NCI-H82 treated with DMSO at 0.1 percent for 48 hours (cell line): Measurements from ENCODE around the gene CHL1.

Experiments used
- DNase-seq: peaks from one replicate; lab custom pipeline; 2025; ENCODE audit not compliant: unreplicated experiment; lab: John Stamatoyannopoulos, UW

Gene CHL1

DNA sequence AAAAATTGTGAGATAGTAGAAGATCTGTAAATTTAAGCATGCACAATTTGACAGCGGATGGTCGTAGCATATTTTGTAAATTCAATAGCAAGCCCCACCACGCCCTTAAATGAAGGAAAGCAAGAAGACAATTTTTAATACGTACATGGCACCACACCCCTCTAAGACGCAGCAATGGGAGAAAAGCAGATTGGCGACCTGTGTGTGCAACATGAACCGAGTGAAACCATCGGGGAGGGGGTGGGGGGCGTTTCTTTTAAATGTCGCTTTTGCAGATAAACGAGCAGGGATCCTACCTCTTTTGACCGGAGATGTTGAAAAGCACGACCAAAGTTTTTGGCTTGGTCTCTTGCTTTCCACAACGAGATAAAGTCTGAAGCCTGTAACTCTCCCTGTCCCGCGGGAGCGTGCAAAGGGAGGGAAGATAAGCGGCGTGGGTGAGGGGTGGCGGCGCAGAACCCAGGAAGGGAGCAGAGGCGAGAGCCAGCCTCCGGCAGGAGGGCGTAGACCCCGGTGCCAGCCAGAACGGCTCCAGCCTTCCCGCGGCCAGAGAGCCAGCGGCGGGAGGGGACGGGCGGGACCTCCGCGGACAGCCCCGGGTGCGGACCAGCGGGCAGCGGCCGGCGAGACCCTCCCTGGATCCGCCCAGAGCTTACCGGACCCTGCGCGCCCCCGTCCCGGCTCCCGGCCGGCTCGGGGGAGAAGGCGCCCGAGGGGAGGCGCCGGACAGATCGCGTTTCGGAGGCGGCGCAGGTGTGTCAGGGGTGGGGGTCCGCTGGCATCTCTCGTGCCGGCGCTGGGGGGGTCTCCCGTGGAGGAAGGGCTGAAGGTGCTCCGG is at the start of gene CHL1:
CHL1 (plus strand) TSS at position 453 of the 838 bp plus-strand sequence. CDS start 123,014 bp downstream, outside the sequence.
- no peak for DNase-seq

- no peak for DNase-seq
Measured at GRCh38 chr3:151614-152189, 44.9 kb upstream of the CHL1 start.

DNA sequence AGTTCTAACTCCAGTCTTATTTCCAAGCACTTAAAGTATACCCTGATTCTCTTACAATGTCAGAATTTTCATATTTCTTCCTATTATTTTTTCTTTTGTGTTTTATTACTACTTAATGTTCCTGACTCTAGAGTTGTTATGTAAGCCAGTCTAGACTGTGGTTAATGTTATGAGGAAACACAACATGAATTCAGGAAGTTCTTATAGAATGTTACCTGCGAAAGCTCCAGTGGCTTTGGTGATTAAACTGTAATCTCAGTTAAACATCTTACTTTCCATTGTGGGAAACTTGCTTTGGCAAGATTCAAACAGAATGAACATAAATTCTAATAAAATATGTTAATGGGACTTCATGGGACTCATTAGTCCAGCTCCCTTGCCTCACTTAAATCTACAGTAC is 36.6 kb upstream of the CHL1 start:
- DNase-seq = no peak

DNA sequence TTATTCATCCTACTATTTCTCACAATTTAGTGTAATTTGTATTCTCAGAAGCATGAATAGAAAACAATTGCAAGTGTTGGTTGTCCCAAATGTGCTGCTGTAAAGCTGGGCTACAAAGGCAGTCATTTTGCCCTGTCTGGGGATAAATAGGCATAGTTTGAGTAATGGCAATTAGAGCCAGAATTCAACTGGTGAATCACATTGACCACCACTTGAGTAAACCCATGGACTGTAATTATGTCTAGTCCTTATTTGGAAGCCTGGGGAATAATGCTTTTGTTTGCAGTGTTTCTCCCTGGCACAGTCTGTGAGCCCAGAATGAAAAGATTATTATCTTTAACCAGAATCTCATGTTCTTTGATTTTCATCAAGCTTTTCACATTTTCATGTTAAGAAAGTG is 30.5 kb upstream of the CHL1 start:
- DNase-seq = no peak

DNA sequence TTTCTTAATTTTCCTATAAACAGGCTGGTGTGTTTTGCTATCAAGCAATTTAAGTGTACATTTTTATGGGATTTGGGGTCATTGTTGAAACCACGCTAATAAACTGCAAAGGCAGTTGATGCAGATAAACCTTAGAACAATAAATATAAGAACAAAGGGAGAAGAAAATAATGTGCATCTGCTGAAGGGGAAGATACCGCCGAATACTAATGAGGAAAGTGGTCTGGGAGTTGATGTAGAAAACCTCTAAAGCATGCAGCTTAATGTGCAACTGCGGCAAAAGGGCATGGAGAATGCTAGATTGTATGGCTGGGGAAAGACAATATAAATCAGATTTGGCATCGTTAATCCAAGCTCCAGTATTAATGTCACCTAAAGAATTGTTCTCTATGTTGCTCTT is 29.8 kb upstream of the CHL1 start:
- DNase-seq = no peak

DNA sequence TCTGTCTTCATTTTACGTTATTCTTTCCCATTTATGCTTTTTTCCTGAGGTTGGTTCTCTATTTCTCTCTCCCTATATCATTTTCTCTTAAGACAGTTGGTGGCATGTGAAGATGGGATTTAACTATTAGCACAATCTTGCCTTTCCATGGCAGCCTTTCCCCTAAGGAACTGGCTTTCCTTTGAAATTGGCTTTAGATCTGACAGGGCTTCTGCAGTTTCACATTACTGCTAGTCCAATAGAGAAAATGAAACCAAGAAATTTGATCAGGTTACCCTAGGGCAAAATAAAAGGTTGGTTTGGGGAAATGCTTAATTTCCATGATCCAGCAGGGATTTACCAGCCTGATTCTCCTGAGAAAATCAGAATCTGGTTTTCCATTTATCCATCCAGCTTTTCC is 22.7 kb upstream of the CHL1 start:
- DNase-seq = no peak

- no peak for DNase-seq
Measured at GRCh38 chr3:184976-185375, 11.6 kb upstream of the CHL1 start.

GRCh38 chr3:192215-192929 is 4.2 kb upstream of the CHL1 start:
- no peak for DNase-seq

- DNase-seq = no peak
Measured at GRCh38 chr3:194001-194400, 2.6 kb upstream of the CHL1 start.

DNA sequence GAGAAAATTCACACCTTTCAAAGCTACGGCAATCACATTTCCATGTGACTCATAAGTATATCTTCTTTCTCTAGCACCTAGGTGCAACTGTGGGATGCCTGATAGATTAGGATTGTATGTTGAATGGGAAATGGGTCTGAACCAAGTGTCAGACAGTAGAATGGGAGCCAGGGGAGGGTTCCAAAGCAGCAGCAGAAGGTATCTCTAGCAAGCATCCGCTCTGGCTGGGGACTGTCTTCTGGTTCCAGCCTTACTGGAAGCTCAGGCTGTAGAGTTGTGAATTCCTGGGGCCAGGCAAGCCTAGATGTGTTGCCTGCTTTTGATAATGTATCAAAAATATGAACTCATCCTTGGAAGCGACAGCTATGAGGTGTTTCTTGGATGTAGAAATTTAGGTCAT is 2.1 kb upstream of the CHL1 start:
- DNase-seq = no peak

DNA sequence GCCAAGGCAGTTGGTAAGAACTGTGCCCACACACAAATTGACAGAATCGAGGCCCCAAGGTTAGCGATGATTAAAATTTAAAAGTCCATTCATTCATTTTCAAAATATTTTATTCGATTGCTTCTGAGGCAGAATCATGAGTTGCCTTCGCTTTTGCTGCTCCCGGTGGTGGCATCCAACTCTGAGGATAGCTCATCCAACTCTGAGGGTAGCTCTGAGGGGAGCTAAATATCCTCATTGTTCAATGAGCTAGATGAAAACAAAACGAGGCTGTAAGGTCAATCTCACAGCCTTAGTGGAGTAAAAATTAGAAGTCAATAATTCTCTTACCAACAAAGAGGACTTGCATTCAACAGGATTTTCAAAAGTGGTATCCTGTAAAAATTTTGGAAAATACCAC is 897 bp upstream of the CHL1 start:
- no peak for DNase-seq

DNA sequence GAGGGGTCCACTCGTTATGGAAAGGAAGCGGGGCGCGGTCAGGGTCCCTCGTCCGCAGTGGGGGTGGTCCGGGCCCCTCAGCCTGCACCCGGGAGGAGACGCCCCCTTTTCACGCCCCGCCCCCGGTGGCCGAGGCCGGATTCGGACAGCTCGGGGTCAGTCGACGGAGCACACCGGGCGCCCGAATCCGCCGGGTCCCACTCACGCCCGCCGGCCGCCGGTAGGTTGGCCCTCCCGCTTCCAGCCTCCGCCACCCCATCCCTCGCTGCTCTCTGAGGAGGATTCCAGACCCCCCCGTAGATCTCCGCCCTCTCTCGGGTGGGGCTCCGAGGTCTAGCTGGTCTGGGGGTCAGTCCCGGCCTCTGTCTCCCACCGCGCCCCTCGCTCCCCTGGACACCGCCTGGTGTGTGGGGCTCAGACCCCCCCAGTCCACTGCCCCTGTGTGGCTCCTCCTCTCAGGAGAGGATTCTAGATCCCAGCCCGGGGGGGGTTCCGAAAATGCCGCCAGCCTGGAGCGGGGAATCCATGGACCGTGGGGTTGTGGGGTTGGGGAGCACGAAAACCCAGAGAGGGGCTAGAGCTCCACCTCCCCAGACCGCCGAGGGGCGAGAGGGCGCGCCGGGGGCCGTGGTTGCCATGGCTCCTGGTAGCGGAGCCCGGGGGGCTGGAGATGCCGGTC is 725 bp downstream of the CHL1 start:
- no peak for DNase-seq

DNA sequence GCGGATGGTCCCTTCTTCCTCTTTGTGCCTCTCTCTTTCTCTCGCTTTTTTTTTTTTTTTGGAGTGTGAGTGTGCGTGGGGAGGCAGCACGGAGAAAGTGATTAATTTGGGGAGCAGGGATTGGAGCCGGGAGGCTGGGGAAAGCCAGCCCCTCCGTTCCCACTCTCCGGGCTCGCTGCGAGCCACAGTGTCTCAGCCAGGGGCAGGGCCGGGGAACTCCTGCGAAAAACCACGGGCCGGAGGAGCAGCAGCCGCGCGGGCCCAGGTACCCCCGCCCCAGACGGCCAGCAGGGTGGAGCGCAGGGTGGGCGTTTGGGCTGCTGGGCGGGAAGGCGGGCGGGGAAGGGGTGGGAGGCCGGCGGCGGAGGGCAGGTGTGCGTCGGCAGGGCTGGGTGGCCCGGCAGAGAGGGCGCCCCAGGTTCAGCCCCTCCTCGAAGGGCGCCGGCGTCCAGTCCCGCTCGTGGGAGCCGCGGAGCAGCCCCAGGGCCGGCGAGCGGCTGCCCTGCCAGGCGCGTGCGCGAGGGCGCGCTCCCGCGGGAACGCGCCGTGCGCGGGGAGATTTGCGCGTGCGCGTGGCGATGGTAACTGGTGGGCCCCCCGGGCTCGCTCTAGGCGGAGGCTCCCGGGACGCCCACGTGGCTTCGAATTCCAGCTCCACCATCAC is 1.4 kb downstream of the CHL1 start:
- no peak for DNase-seq

GRCh38 chr3:199835-200234 is 3.3 kb downstream of the CHL1 start:
- no peak for DNase-seq

GRCh38 chr3:200758-201325 is 4.3 kb downstream of the CHL1 start:
- no peak for DNase-seq

DNA sequence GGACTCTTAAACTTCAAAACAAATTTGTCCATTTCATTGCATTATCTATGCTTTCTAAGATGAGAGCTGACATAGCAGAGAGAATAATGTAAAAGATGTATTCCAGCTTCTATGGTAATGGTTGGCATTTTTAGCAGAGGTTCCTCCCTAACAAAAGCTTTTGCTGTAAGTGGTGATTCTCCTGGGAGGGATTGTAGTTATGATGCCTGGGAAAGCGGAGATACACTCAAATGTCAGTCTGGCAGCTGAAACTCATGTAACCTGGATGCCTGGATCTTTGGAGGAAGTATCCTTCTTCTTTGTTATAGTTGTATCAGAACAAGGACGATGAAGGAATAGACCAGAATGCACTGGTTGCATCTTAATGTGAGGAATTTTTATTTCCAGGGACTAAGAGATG is 7.5 kb downstream of the CHL1 start:
- DNase-seq = no peak

- no peak for DNase-seq
Measured at GRCh38 chr3:207973-208372, 11.4 kb downstream of the CHL1 start.

GRCh38 chr3:210669-211068 is 14.1 kb downstream of the CHL1 start:
- no peak for DNase-seq

- no peak for DNase-seq
Measured at GRCh38 chr3:212432-212831, 15.9 kb downstream of the CHL1 start.

DNA sequence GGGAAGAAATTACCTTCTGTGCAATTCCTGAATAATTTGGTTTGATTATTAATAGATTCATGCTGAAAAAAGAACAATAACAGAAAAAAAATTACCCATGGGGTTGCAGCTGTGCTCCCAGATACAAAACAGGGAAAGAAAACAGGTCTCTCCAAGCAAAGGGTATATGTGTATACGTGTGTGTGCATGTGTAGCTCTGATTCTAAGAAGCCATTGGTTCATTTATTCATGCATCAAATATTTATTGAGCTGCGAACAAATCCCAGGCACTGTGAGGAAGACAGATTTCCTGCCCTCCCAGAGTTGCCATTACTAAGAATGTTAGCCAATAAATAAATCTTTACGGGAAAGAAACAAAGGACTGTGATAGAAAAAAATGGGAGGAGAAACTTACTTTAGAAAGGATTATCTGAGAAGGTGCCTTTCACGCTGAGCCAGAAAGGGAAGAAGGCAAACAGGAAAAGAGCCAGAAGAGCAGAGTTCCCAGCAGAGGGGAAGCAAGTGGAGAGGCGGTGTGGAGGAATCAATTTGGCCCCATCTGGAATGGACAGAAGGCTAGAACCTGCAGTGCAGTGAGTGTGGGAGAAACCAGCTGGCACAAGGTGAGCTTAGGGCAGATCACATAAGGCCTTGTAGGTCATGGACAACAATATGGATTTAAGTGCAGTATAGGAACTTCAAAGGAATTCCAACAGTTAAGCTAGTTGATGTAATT is 20.7 kb downstream of the CHL1 start:
- DNase-seq = no peak
